GM12801 (cell line): ENCODE results near the gene ENTPD5.

Source experiments
- CTCF ChIP-seq: IDR thresholded peaks from one replicate; pipeline ENCODE4 v1.5.1; 2011; ENCODE audit warnings: control low read depth; ENCODE audit not compliant: insufficient read length; ENCODE audit errors: extremely low read depth

The ENTPD5 gene

GRCh38 chr14:73976125-73976524, 43.0 kb downstream of the ENTPD5 start:
- no peak for TF ChIP-seq CTCF

- no peak for TF ChIP-seq CTCF
Observed at GRCh38 chr14:73973497-73973896, 45.6 kb downstream of the ENTPD5 start.

GRCh38 chr14:73968885-73969284, 50.2 kb downstream of the ENTPD5 start:
- TF ChIP-seq CTCF = no peak

- TF ChIP-seq CTCF = no peak
Observed at GRCh38 chr14:73965216-73965615, 53.9 kb downstream of the ENTPD5 start.

GRCh38 chr14:73961192-73961591, 57.9 kb downstream of the ENTPD5 start:
- TF ChIP-seq CTCF = no peak

GRCh38 chr14:73958591-73958990, 60.5 kb downstream of the ENTPD5 start:
- TF ChIP-seq CTCF = no peak

- TF ChIP-seq CTCF = no peak
Observed at GRCh38 chr14:73955674-73956073, 63.4 kb downstream of the ENTPD5 start.

- TF ChIP-seq CTCF = no peak
Observed at GRCh38 chr14:73953731-73954130, 65.4 kb downstream of the ENTPD5 start.
